SK-N-MC (cell line): Measurements from ENCODE around the gene SP1.

ENCODE experiments used
- DNase-seq: peaks from one replicate; pipeline ENCODE4 v3.0.0-alpha.2; 2011; ENCODE audit warnings: low read depth, low spot score
- H3K27ac ChIP-seq: fragments of 200-600 bp; sonication (generic); 2 replicates; pipeline ENCODE4 v1.5.1; 2016; ENCODE audit warnings: mixed run types
- H3K36me3 ChIP-seq: fragments of 200-600 bp; sonication (generic); 2 replicates; pipeline ENCODE4 v1.6.1; 2017; ENCODE audit warnings: antibody characterized with exemption, low read length, mixed read lengths; ENCODE audit not compliant: insufficient read depth
- H3K4me3 ChIP-seq: fragments of 200-600 bp; sonication (generic); 2 replicates; pipeline ENCODE4 v1.5.1; 2016
- H3K9ac ChIP-seq: fragments of 200-600 bp; sonication (generic); 2 replicates; pipeline ENCODE4 v1.8.0; 2017; ENCODE audit warnings: mixed run types, mixed read lengths; ENCODE audit not compliant: insufficient read length
- H3K9me3 ChIP-seq: fragments of 200-600 bp; sonication (generic); 2 replicates; pipeline ENCODE4 v1.6.1; 2017; ENCODE audit warnings: low read depth, mild to moderate bottlenecking, antibody characterized with exemption, low read length, moderate library complexity, mixed read lengths
- EZH2 ChIP-seq: fragments of 200-600 bp; sonication (generic); IDR thresholded peaks from one replicate; pipeline ENCODE4 v1.6.1; 2017; ENCODE audit warnings: antibody characterized with exemption
- FOXP2 ChIP-seq: optimal IDR thresholded peaks from 2 replicates; pipeline ENCODE3; 2011; ENCODE audit warnings: mild to moderate bottlenecking, moderate library complexity; ENCODE audit not compliant: insufficient read depth; ENCODE audit errors: extremely low read length, control extremely low read depth
- POLR2AphosphoS5 ChIP-seq: IDR thresholded peaks from 2 replicates; pipeline ENCODE4 v1.6.1; 2012; ENCODE audit warnings: mild to moderate bottlenecking, low read depth, low read length, borderline replicate concordance

The SP1 gene

DNA sequence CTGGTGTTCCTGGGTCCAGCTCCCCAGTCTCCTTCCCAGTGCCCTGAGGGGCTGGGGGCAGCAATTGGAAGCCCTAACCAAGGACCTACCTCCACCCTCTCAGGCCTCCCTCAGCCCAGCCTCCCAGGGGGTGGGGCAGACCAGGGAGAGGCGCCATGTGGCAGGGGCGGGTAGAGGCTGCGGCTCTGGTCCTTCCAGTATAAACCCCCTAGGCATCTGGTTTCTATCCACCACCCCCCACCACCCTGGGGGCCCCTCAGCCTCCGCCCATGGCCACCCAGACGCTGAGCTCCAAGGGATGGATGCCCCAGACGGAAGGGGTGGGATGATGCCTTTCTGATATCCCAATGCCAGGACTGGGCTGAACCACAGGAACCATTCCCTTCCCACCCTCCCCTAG is 41.1 kb upstream of the SP1 start:
- Histone ChIP-seq H3K36me3 (no peaks in the 10 kb centered on the region), H3K9ac (no peak overlapping the region), H3K9me3 (no peaks in the 10 kb centered on the region), H3K27ac (no peak overlapping the region), H3K4me3 (no peak overlapping the region)
- no peak for DNase-seq
- no peak for TF ChIP-seq POLR2AphosphoS5
- no peak for TF ChIP-seq EZH2
- TF ChIP-seq FOXP2, result no peak

DNA sequence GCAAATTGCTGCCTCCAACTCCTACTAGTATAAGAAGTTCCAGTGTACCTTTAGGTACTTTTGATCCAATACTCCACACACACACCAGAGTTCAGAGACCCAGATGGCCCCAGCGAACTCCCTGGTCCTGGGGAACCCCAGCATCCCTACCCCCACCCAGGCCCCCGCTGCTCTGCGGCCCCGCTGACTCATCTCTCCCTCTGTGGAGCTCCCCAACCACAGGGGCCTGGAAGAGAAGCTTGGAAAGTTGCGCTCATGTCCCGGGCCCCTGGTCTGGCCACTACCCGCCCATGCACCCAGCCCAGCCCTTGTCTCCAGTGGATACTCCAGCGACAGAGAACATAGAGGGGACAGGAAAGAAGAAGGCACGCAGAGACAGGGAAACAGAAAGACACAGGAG is 39.6 kb upstream of the SP1 start:
- Histone ChIP-seq H3K36me3 (no peaks in the 10 kb centered on the region), H3K9me3 (no peaks in the 10 kb centered on the region), H3K4me3 (no peak overlapping the region), H3K9ac (no peak overlapping the region), H3K27ac (no peak overlapping the region)
- TF ChIP-seq FOXP2 (no peak), EZH2 (no peak), POLR2AphosphoS5 (no peak)
- no peak for DNase-seq

DNA sequence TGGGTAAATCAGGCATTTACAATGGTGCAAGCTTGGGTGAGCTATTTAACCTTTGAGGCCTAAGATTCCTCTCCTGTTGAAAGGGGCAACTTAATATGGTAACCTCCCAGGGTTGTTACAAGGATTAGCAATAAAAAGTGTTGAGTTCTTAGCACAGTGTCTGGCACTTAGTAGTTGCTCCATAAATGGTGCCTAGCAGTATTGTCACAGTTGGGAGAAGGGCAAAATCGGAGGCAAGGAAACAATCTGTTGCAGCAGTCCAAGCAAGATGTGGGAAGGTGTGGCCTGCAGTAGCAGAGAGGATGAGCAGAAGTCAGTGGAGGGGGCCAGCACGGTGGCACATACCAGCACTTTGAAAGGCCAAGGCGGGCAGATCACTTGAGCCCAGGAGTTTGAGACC is 36.5 kb upstream of the SP1 start:
- Histone ChIP-seq H3K9ac (no peak overlapping the region), H3K36me3 (no peaks in the 10 kb centered on the region), H3K27ac (no peak overlapping the region), H3K9me3 (no peaks in the 10 kb centered on the region), H3K4me3 (no peak overlapping the region)
- TF ChIP-seq EZH2 (no peak), POLR2AphosphoS5 (no peak), FOXP2 (no peak)
- DNase-seq, result no peak

DNA sequence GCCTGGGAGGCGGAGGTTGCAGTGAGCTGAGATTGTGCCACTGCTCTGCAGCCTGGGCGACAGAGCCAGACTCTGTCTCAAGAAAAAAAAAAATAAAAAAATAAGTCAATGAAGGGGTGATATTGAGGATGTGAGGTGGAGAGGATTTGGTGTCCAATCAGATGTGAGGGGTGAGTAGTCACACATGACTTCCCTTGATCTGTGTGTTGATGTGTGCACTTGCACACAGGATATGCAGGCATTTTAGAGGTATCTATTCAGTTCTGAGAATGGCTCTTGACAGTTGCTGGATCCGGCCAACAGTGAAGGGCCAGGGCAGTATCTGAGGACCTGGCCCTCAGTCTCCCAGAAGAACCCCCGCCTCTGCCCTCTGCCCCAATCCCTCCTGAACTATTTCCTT is 36.0 kb upstream of the SP1 start:
- H3K9me3 ChIP-seq, result no peaks in the 10 kb centered on the region
- no peak overlapping the region for H3K4me3 ChIP-seq
- no peak for TF ChIP-seq EZH2
- no peak for TF ChIP-seq FOXP2
- no peak for TF ChIP-seq POLR2AphosphoS5
- no peak for DNase-seq
- no peaks in the 10 kb centered on the region for H3K36me3 ChIP-seq
- no peak overlapping the region for H3K27ac ChIP-seq
- no peak overlapping the region for H3K9ac ChIP-seq

DNA sequence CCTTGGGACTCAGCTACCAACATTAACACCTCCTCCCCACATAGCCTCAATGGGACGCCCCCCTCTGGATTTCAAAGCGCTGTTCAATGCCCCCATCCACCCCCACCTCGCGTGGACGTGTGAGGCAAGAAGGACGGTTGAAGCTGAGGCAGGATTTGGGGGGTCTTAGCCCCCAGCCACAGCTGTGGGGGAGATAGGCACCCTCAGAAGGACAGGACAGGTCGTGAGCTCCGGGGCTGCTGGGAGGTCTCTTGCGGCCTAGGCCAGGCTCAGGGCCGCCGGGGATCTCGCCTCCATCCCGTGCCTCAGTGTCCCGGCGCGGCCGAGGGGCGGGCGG is 35.5 kb upstream of the SP1 start:
- H3K9me3 ChIP-seq, result no peaks in the 10 kb centered on the region
- H3K4me3 ChIP-seq, result no peak overlapping the region
- TF ChIP-seq POLR2AphosphoS5 (no peak), FOXP2 (no peak), EZH2 (no peak)
- no peaks in the 10 kb centered on the region for H3K36me3 ChIP-seq
- no peak for DNase-seq
- no peak overlapping the region for H3K27ac ChIP-seq
- no peak overlapping the region for H3K9ac ChIP-seq

DNA sequence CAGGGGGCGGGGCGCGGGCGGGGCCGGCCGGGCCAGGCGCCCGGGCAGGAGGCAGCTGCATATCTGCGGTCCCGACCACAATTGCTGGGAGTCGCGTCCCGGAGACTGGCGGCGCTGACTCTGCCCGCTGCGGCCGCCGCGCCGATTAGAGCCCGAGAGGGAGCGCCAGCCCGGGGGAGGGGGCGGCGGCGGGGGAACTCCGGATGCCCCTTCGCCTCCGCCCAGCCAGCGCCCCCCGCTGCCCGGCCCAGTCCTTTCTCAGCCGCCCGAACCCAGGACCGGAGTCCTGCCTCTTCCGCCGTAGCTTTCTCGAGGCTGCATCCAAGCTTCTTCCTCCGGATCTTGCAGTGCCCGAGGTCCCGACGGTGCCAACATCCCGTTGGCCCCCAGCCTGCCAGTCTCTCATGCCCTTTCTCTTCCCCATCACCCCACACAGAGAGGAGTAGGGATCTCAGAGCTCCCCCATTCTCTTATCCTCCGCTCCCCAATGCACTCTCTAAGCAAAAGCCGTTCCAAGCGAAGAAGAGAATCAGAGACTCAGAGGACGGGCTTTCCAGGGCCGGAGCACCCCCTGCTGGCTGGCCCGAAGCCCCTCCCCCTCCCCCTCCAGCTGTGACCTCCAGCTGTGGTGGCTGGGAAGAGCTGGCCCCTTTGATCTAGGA is 35.0 kb upstream of the SP1 start:
- H3K9me3 ChIP-seq, result no peaks in the 10 kb centered on the region
- peak overlapping the region; percentile 51 for H3K9ac ChIP-seq
- DNase-seq, result no peak
- no peaks in the 10 kb centered on the region for H3K36me3 ChIP-seq
- peak overlapping the region; percentile 68 for H3K27ac ChIP-seq
- TF ChIP-seq EZH2, result no peak
- TF ChIP-seq POLR2AphosphoS5, result 0 out of 2 replicates have a peak, but pooled peaks have one; percentile 2
- H3K4me3 ChIP-seq, result peak overlapping the region; percentile 78

DNA sequence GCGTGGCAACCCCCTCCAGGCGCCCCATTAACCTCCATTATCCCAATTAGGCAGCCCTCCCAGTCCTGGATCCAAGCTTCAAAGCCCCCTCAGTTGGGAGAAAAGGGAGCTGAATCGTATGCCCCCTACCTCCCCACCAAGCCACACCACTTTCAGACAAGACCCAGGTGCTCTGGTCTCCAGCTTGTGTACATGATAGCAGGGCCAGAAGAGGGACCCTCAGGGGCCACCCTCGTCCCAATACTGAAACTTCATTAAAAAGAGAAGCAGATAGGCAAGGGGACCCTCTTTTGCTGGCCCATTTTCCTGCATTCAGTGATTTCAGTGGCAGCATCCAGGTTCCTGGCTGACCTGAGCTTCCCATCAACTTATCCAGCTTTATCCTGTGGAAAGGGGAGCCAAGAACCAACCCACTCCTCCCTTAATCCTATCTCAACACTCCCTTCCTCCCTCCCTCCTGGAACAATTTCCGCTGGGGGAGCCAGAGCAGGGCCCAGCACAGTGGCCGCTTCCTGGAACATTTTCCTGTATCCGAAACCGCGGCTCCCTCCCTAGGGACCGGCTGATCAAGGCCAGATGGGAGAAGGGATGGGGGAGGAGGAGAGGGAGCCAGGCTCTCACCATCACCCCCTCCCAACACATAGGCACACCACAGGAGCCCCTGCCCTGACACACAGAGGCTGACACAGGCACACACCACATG is 34.3 kb upstream of the SP1 start:
- peak; percentile 66 for DNase-seq
- Histone ChIP-seq H3K9me3 (no peaks in the 10 kb centered on the region), H3K36me3 (no peaks in the 10 kb centered on the region), H3K9ac (peak overlapping the region; percentile 51), H3K4me3 (peak overlapping the region; percentile 78), H3K27ac (peak overlapping the region; percentile 84)
- TF ChIP-seq EZH2 (no peak), FOXP2 (peak; percentile 92), POLR2AphosphoS5 (peak; percentile 19; the same call in 1 of the 2 replicates)

DNA sequence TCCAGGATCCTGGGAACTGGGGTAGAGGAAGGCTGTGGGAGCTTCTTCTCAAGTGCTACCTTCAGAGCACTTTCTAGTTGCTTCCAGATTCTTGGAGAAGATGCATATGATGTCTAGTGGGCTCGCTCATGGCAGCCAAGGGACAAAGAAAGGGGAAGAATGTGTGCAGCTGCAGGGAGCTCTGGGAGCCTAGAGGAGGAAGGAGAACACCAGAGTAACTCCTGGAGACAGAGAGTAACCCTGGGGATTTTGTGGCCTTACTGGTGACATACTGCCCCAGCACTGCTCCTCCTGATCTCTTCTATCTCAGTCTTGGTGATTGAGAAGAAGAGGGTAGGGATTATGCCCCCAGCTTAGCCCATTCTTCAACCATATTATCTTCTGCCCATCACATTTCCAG is 33.5 kb upstream of the SP1 start:
- TF ChIP-seq EZH2, result no peak
- no peak for TF ChIP-seq POLR2AphosphoS5
- no peak for TF ChIP-seq FOXP2
- Histone ChIP-seq H3K27ac (peak overlapping the region; percentile 84), H3K4me3 (peak overlapping the region; percentile 78; the same call in 1 of the 2 replicates), H3K9me3 (no peaks in the 10 kb centered on the region), H3K9ac (no peak overlapping the region), H3K36me3 (no peaks in the 10 kb centered on the region)
- no peak for DNase-seq

DNA sequence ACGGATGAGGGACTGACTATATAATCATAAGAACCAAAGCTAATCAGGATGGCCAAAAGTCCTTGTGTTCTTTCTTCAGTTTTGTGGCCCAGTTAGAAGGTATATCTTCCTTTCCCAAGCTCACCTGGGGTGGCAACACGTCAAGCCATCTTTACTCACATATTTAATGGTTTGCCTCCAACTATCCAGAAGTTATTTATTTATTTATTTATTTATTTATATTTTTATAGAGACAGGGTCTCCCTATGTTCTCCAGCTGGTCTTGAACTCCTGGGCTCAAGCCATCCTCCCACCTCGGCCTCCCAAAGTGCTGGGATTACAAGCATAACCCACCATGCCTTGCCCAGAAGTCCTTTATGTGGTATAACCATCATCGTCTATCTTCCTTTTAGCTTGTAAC is 32.1 kb upstream of the SP1 start:
- no peak overlapping the region for H3K27ac ChIP-seq
- no peak for TF ChIP-seq FOXP2
- no peak for TF ChIP-seq POLR2AphosphoS5
- TF ChIP-seq EZH2, result no peak
- no peak for DNase-seq
- no peaks in the 10 kb centered on the region for H3K36me3 ChIP-seq
- H3K4me3 ChIP-seq, result no peak overlapping the region
- no peak overlapping the region for H3K9ac ChIP-seq
- no peaks in the 10 kb centered on the region for H3K9me3 ChIP-seq
